HEK293T (cell line): ENCODE measurements around the gene ITLN1.

Experiments
- ARNT ChIP-seq: fragments of 450-650 bp; IDR thresholded peaks from 2 replicates; pipeline ENCODE4 v1.6.1; 2017; ENCODE audit warnings: mild to moderate bottlenecking
- BHLHE40 ChIP-seq: fragments of 450-650 bp; IDR thresholded peaks from 2 replicates; pipeline ENCODE4 v1.6.1; 2016; ENCODE audit warnings: mild to moderate bottlenecking, moderate library complexity, borderline replicate concordance
- FOXA1 ChIP-seq: fragments of 450-650 bp; IDR thresholded peaks from 2 replicates; pipeline ENCODE4 v1.6.1; 2016; ENCODE audit warnings: mild to moderate bottlenecking
- FOXK2 ChIP-seq: fragments of 450-650 bp; IDR thresholded peaks from 2 replicates; pipeline ENCODE4 v1.6.1; 2016; ENCODE audit warnings: mild to moderate bottlenecking
- FOXM1 ChIP-seq: fragments of 450-650 bp; IDR thresholded peaks from 2 replicates; pipeline ENCODE4 v1.6.1; 2017; ENCODE audit warnings: mild to moderate bottlenecking, borderline replicate concordance
- HDGF ChIP-seq: fragments of 450-650 bp; IDR thresholded peaks from 2 replicates; pipeline ENCODE4 v1.6.1; 2017; ENCODE audit warnings: antibody characterized with exemption, borderline replicate concordance
- L3MBTL2 ChIP-seq: fragments of 450-650 bp; conservative IDR thresholded peaks from 2 replicates; pipeline ENCODE4 v1.6.1; 2016; ENCODE audit warnings: mild to moderate bottlenecking
- LEF1 ChIP-seq: fragments of 450-650 bp; IDR thresholded peaks from 2 replicates; pipeline ENCODE4 v1.6.1; 2017; ENCODE audit warnings: mild to moderate bottlenecking, borderline replicate concordance
- NFRKB ChIP-seq: fragments of 450-650 bp; IDR thresholded peaks from 2 replicates; pipeline ENCODE4 v1.6.1; 2016; ENCODE audit warnings: mild to moderate bottlenecking, moderate library complexity
- SP1 ChIP-seq: fragments of 450-650 bp; IDR thresholded peaks from 2 replicates; pipeline ENCODE4 v1.6.1; 2017
- SUZ12 ChIP-seq: fragments of 450-650 bp; IDR thresholded peaks from 2 replicates; pipeline ENCODE4 v1.6.1; 2016; ENCODE audit warnings: mild to moderate bottlenecking
- TARDBP ChIP-seq: fragments of 450-650 bp; IDR thresholded peaks from 2 replicates; pipeline ENCODE4 v1.6.1; 2016

- TF ChIP-seq SUZ12 = no peak
- no peak for TF ChIP-seq HDGF
- no peak for TF ChIP-seq FOXK2
- no peak for TF ChIP-seq SP1
- no peak for TF ChIP-seq NFRKB
- TF ChIP-seq BHLHE40 = no peak
- no peak for TF ChIP-seq FOXA1
- TF ChIP-seq ARNT = no peak
- TF ChIP-seq FOXM1 = no peak
- no peak for TF ChIP-seq L3MBTL2
- TF ChIP-seq LEF1 = no peak
- TF ChIP-seq TARDBP = no peak
Observed at GRCh38 chr1:160884579-160884978, 401 bp downstream of the ITLN1 start.
